Pancreas (tissue), 10 donors: ENCODE results near the gene TOE1. TPM values are rescaled to one million over a fixed set of nuclear protein-coding genes. Genes with fewer than 3 reads are reported as not detected.

Experiments used
- ATAC-seq, 4 donors: fragments of 200-7000 bp; cut with Tn5 transposase; one replicate each; pipeline versions ENCODE4 v1.8.0 to v1.9.1; 2020; ENCODE audit warnings: mild to moderate bottlenecking in 4 of 4, moderate library complexity in 4 of 4
- DNase-seq, 6 donors: peaks; one replicate each; pipeline ENCODE4 v3.0.0-alpha.2; 2020
- FAIRE-seq: peaks from 2 replicates; lab custom pipeline; 2012; peaks lifted over from hg19 to GRCh38; lab: Jason Lieb, UNC
- H3K27ac ChIP-seq, 4 donors: fragments of 200-600 bp; sonication (generic); 1 replicate in 3 of 4; 2 replicates in 1 of 4; pipeline versions ENCODE4 v1.5.0 to v1.8.0; 2020
- H3K27me3 ChIP-seq, 4 donors: fragments of 200-600 bp; one replicate each; pipeline ENCODE4 v1.8.0; 2021
- H3K36me3 ChIP-seq, 3 donors: fragments of 200-600 bp; sonication (generic) in 1 of 3; one replicate each; pipeline versions ENCODE4 v1.5.0 to v1.8.0; 2020 to 2021
- H3K4me1 ChIP-seq, 3 donors: fragments of 200-600 bp; one replicate each; pipeline ENCODE4 v1.8.0; 2021
- H3K4me3 ChIP-seq, 4 donors: fragments of 200-600 bp; sonication (generic) in 2 of 4; one replicate each; pipeline versions ENCODE4 v1.5.0 to v1.8.0; 2020 to 2021
- H3K9me3 ChIP-seq, 4 donors: fragments of 200-600 bp; one replicate each; pipeline ENCODE4 v1.8.0; 2021
- CTCF ChIP-seq, 4 donors: fragments of 200-600 bp; sonication (generic) in 3 of 4; IDR thresholded peaks; one replicate each; pipeline versions ENCODE4 v1.5.0 to v1.8.0; 2021; ENCODE audit warnings: antibody characterized with exemption in 4 of 4
- WGBS, 2 donors: extraction: QIAGEN DNeasy Blood & Tissue Kit; methylation state at CpG; one replicate each; pipeline ENCODE4 v1.1.7; 2013; 5-methylcytosine and 5-hydroxymethylcytosine counted together
- intact Hi-C, 3 donors: fragments of 100-400 bp; cut with DNase I; formaldehyde crosslinking; loops; one replicate each; pipeline versions ENCODE4 v1.11.1 to v1.14.2; 2022
- polyA plus RNA-seq, 2 donors: library from polyadenylated mRNA; stranded (reverse); fragments of 200-250 nt; gene quantifications; one replicate each; pipeline ENCODE4 v1.2.3, GENCODE V29; 2013
- total RNA-seq, 6 donors: library from RNA; stranded (reverse); fragmentation: NEBNext Ultra II Directional in 4 of 6; extraction: Animal tissue kit (Norgen Biotek cat#: 25700) in 4 of 6; gene quantifications; one replicate each; pipeline versions ENCODE4 v1.2.1 to v1.2.4, GENCODE V29; 2021 to 2023
- donor health status: healthy with polysubstance abuse.
- donor health status: DM: no; HTN: no; CAD: no; lungs with moderate emphysema.
- donor health status: DM: no; HTN: no; CAD: no.
- donor health status: control.
- donor health status: control.
- donor health status: Bipolar disorder and iron deficiency.
- donor health status: DM: yes; HTN: yes; CAD: no.
- donor health status: DM: no; HTN: no; CAD: no.
- donor health status: DM: no; HTN: no; CAD: no.
- donor health status: DM: yes; HTN: yes; CAD: no.

TOE1 gene
- total and polyA plus RNA-seq, 8 donors = 2.4 to 8.2 (median 4.0) TPM

DNA sequence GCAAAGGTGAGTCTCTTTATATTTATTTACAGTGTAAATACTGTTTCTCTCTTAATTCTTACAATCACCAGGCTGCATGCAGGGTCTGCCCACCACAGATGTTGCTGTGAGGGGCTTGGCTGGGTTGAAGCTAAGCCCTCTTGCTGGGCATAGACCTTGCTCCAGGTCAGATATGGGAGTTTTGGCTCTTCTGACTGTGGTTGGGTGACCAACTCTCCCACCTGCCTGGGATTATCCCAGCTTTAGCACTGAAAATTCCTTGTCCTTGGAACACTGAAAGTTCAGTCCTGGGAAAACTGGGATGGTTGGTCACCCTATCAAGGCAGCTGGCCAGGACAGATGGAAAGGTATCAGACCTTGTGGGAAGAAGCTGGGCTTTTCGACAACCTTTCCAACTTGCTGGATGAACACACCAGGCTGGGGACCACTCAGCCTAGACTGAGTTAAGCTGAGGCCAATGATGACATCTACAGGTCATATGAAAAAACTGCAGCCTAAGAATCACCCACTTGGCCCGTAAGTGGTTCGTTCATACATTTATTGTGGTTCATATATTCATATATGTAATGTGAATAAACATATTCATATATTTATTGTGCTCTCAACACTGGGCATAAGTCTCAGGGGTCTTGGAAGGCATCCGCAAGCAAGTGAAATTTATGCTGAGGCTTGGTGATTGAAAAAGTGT, 39.8 kb upstream of the TOE1 start:
- H3K27ac ChIP-seq = no peak overlapping the region
- ATAC-seq (peak in 2 of 4 donors; percentile 11), DNase-seq (peak in 3 of 6 donors; percentile 22 to 50 (median 29)), FAIRE-seq (no peak)
- H3K9me3 ChIP-seq = no peaks in the 10 kb centered on the region
- H3K4me3 ChIP-seq = no peak overlapping the region
- TF ChIP-seq CTCF (IDR thresholded peaks at IDR 0.05) = peak; percentile 25 to 57 (median 54)
- H3K4me1 ChIP-seq = peaks cover 4 to 5% (median 4%) of the 10 kb centered on the region in 3 donors
- WGBS, 2 donors = 6 to 10% methylated on average over 4 of the region's 4 CpGs
- intact Hi-C loops = loop anchor here in 2 of 3 donors (2.0 to 10.0 kb wide), 3 partner anchors 287 to 505 kb away; partner anchors contain the start of genes UROD (in 2 of the 2) and HECTD3 (in 1 of the 2)
- no peaks in the 10 kb centered on the region for H3K27me3 ChIP-seq
- no peaks in the 10 kb centered on the region for H3K36me3 ChIP-seq

DNA sequence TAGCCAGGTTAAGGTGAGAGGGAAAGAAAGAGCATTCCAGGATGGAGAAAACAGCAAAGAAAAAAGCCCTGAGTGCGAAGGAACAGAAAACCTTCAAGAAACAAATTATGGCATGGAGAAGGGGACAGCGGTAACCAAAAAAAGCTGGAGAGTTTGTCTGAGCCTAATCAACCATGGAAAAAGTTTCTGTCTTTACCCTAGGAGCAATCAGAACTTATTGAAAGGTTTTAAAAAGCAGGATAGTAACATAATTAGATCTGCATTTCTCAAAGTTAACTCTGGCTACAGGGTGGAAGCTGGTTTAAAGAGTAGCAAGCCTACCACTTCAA, 39.3 kb upstream of the TOE1 start:
- no peaks in the 10 kb centered on the region for H3K27me3 ChIP-seq
- intact Hi-C loops = loop anchor here in 2 of 3 donors (2.0 to 10.0 kb wide), 3 partner anchors 288 to 506 kb away; partner anchors contain the start of genes UROD (in 2 of the 2) and HECTD3 (in 1 of the 2)
- FAIRE-seq (no peak), ATAC-seq (no peak), DNase-seq (no peak)
- H3K4me1 ChIP-seq = peaks cover 4 to 5% (median 4%) of the 10 kb centered on the region in 3 donors
- H3K9me3 ChIP-seq = no peaks in the 10 kb centered on the region
- no peak overlapping the region for H3K4me3 ChIP-seq
- no peak for TF ChIP-seq CTCF (IDR thresholded peaks at IDR 0.05)
- no peak overlapping the region for H3K27ac ChIP-seq
- WGBS, 2 donors = 47 to 53% methylated on average over 2 of the region's 2 CpGs
- H3K36me3 ChIP-seq = no peaks in the 10 kb centered on the region

DNA sequence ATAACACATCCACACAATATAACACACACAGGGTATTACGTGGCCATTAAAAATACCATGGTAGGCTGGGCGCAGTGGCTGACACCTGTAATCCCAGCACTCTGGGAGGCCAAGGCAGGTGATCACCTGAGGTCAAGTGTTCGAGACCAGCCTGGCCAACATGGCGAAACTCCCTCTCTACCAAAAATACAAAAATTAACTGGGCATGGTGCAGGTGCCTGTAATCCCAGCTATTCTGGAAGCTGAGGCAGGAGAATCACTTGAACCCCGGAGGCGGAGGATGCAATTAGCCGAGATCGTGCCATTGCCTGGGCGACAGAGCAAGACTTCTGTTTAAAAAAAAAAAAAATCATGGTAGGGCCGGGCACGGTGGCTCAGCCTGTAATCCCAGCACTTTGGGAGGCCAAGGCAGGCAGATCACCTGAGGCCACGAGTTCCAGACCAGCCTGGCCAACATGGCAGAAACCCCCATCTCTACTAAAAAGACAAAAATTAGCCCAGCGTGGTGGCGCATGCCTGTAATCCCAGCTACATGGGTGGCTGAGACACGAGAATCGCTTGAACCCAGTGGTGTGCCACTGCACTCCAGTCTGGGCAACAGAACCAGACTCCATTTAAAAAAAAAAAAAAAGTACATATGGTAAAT, 37.3 kb upstream of the TOE1 start:
- Histone ChIP-seq H3K27me3 (no peaks in the 10 kb centered on the region), H3K27ac (peak overlapping the region in 3 of 4 donors; percentile 72 to 91 (median 73)), H3K4me1 (peaks cover 4 to 5% (median 4%) of the 10 kb centered on the region in 3 donors), H3K36me3 (no peaks in the 10 kb centered on the region), H3K9me3 (no peaks in the 10 kb centered on the region), H3K4me3 (peak overlapping the region; percentile 45 to 72 (median 68))
- no peak for TF ChIP-seq CTCF (IDR thresholded peaks at IDR 0.05)
- WGBS, 2 donors = 82 to 84% methylated on average over 16 of the region's 16 CpGs
- intact Hi-C loops = loop anchor here in 2 of 3 donors (5.0 to 10.0 kb wide), 2 partner anchors 290 to 508 kb away; partner anchors contain the start of genes HECTD3 (in 1 of the 2) and UROD (in 1 of the 2)
- FAIRE-seq (no peak), ATAC-seq (no peak), DNase-seq (peak in 3 of 6 donors; percentile 14 to 36 (median 33))

- Histone ChIP-seq H3K4me1 (peaks cover 4 to 5% (median 4%) of the 10 kb centered on the region in 3 donors), H3K4me3 (peak overlapping the region; percentile 45 to 72 (median 69)), H3K9me3 (no peaks in the 10 kb centered on the region), H3K27me3 (no peaks in the 10 kb centered on the region), H3K36me3 (no peaks in the 10 kb centered on the region), H3K27ac (peak overlapping the region; percentile 74 to 92 (median 90))
- FAIRE-seq = no peak
- WGBS, 2 donors = 0 to 1% methylated on average over 51 to 68 of the region's 68 CpGs
- ATAC-seq = peak; percentile 92 to 95 (median 94)
- peak; percentile 97 to 99 (median 99) for DNase-seq
- TF ChIP-seq CTCF (IDR thresholded peaks at IDR 0.05) = peak; percentile 25 to 52 (median 44)
- intact Hi-C loops = loop anchor here in 2 of 3 donors (5.0 to 10.0 kb wide), 2 partner anchors 291 to 509 kb away; partner anchors contain the start of genes HECTD3 (in 1 of the 2) and UROD (in 1 of the 2)
These were observed 36.3 kb upstream of the TOE1 start for GRCh38 chr1:45303520-45304310.
